ENCODE measurements around the gene AGO1.

The AGO1 gene

GRCh38 chr1:35845766-35846165 is 37.2 kb upstream of the AGO1 start:
- DNase-seq (ENCODE audit: low read depth): no peak

DNA sequence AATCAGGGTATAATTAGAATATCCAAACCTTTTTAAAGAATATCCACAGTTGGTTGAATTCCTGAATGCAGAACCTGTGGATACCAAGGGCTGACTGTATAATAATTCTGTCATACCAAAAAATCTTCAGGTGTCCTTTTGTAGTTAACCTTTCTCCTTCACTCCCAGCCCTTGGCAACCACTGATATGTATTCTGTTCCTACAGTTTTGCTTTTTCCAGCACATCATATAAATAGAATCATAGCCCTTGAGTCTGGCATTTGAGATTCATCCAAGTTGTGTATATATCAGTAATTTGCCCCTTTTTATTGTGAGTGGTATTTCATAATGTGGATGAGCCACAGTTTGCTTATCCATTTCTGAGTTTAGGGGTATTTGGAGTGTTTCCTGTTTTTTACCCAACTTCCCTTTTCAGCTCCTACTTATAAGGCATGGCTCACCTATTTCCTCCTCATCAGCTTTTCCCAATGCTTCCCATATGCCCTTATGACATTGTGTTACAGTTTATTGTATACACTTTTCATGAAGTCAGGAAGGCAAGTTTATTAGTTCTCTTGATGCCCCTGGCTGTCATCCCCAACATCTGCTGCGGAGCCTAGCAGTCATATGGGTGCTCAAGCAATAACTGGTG is 35.0 kb upstream of the AGO1 start:
- TF ChIP-seq, protein P1, sequence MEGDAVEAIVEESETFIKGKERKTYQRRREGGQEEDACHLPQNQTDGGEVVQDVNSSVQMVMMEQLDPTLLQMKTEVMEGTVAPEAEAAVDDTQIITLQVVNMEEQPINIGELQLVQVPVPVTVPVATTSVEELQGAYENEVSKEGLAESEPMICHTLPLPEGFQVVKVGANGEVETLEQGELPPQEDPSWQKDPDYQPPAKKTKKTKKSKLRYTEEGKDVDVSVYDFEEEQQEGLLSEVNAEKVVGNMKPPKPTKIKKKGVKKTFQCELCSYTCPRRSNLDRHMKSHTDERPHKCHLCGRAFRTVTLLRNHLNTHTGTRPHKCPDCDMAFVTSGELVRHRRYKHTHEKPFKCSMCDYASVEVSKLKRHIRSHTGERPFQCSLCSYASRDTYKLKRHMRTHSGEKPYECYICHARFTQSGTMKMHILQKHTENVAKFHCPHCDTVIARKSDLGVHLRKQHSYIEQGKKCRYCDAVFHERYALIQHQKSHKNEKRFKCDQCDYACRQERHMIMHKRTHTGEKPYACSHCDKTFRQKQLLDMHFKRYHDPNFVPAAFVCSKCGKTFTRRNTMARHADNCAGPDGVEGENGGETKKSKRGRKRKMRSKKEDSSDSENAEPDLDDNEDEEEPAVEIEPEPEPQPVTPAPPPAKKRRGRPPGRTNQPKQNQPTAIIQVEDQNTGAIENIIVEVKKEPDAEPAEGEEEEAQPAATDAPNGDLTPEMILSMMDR (conservative IDR thresholded peaks at IDR 0.05; ENCODE audit: low read depth, low read length): no peak
- no peak overlapping the region for H3K4me3 ChIP-seq (ENCODE audit: low read length)
- DNase-seq (ENCODE audit: low read depth): no peak

More at GRCh38 chr1:35845766-35846165, 37.2 kb upstream of the AGO1 start:
- H3K4me3 ChIP-seq (ENCODE audit: low read length): no peak overlapping the region
- TF ChIP-seq, protein P1 (conservative IDR thresholded peaks at IDR 0.05; ENCODE audit: low read depth, low read length): no peak

DNA sequence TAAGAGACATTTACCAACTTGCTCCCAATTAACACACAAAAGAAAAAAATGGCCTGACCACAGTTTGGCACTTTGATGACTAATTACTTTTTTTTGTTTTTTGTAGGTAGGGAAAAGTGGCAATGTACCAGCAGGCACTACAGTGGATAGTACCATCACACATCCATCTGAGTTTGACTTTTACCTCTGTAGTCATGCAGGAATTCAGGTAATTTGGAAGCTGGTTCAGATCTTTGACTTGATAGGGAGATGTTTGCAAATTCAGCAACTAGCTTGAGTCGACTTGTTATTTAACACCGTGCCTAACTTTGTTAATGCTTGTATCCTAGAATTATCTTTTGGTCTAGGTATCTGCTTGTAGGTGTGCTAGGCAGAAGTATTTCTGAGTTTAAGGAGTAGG is 33.0 kb upstream of the AGO1 start:
- TF ChIP-seq, protein P1 (conservative IDR thresholded peaks at IDR 0.05; ENCODE audit: low read depth, low read length): no peak
- DNase-seq (ENCODE audit: low read depth): no peak
- no peak overlapping the region for H3K4me3 ChIP-seq (ENCODE audit: low read length)

DNA sequence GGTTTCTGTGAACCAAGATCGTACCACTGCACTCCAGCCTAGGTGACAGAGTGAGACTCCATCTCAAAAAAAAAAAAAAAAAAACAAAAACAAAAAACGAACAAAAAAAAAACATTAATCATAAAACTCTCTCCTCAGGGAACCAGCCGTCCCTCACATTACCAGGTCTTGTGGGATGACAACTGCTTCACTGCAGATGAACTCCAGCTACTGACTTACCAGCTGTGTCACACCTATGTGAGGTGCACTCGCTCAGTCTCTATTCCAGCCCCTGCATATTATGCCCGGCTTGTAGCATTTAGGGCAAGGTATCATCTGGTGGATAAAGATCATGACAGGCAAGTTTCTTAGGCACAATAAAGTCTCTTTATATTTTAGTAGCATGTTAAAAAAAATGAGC is 32.3 kb upstream of the AGO1 start:
- no peak overlapping the region for H3K4me3 ChIP-seq (ENCODE audit: low read length)
- TF ChIP-seq, protein P1 (conservative IDR thresholded peaks at IDR 0.05; ENCODE audit: low read depth, low read length): no peak
- DNase-seq (ENCODE audit: low read depth): no peak

- DNase-seq (ENCODE audit: low read depth): no peak
- H3K4me3 ChIP-seq (ENCODE audit: low read length): no peak overlapping the region
- TF ChIP-seq, protein P1 (conservative IDR thresholded peaks at IDR 0.05; ENCODE audit: low read depth, low read length): no peak
These were observed 31.7 kb upstream of the AGO1 start for GRCh38 chr1:35851132-35851869.

DNA sequence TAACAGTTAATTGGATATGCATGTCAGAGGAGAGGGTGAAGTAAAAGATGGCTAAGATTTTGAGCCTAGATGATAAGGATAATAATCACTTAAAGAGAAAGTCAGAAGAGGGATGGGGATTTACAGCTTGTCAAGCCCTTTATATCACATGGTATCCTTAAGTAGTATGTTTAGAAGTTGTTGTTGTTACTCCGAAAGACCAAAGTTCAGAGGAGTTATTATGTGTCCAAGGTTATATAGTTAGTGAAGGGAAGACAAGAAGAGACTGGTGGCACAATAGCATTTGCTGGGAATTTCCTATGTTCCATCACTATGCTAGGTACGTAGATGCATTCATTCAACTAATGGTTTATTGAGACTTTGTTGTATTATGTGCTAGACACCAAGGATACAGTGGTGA is 30.8 kb upstream of the AGO1 start:
- no peak overlapping the region for H3K4me3 ChIP-seq (ENCODE audit: low read length)
- TF ChIP-seq, protein P1 (conservative IDR thresholded peaks at IDR 0.05; ENCODE audit: low read depth, low read length): no peak

More for the DNA sequence above, 30.8 kb upstream of the AGO1 start:
- DNase-seq (ENCODE audit: low read depth): no peak

Data from retinal pigment epithelial cell (primary cell).